Activated naive CD8-positive, alpha-beta T cell treated with anti-CD3 and anti-CD28 coated beads for 36 hours (primary cell): ENCODE data around the gene SNRPD3. TPM values are rescaled to one million over a fixed set of nuclear protein-coding genes. Genes with fewer than 3 reads are reported as not detected.

Source experiments
- total RNA-seq, 2 experiments: library from RNA; stranded (reverse); gene quantifications; one replicate each; pipeline ENCODE4 v1.2.3, GENCODE V29; 2021

SNRPD3 gene
- total RNA-seq, 2 experiments from 2014 or later: 221 to 222 TPM

Other genes with a start within 250 kb of the SNRPD3 start
- gene ADORA2A, start 128.4 kb upstream of the SNRPD3 start, total RNA-seq: 10 to 100 TPM; 45.1 to 45.2 TPM
- under 1 TPM in 1 of 2 experiments, not detected in 1; 0.08 TPM for gene UPB1, start 60.7 kb upstream of the SNRPD3 start, total RNA-seq
- gene GUCD1, start 861 bp upstream of the SNRPD3 start, total RNA-seq: 100 to 1,000 TPM; 127 to 145 TPM
- gene LRRC75B, start 37.1 kb downstream of the SNRPD3 start, total RNA-seq: 1 to 10 TPM in 1 of 2 experiments, under 1 TPM in 1; 0.91 to 1.1 TPM
- 10 to 100 TPM; 11.1 to 12.3 TPM for gene GGT1, start 47.2 kb downstream of the SNRPD3 start, total RNA-seq
- not detected for gene PIWIL3, start 218.7 kb downstream of the SNRPD3 start, total RNA-seq